Osteoblast (primary cell): ENCODE results near the gene AFF2. TPM values are rescaled to one million over a fixed set of nuclear protein-coding genes. Genes with fewer than 3 reads are reported as not detected.

ENCODE experiments used
- DNase-seq: peaks from one replicate; pipeline ENCODE4 v3.0.0; 2011; ENCODE audit warnings: low spot score, mixed read lengths; ENCODE audit not compliant: insufficient read length; ENCODE audit errors: missing footprints
- H2AFZ ChIP-seq: 2 replicates; pipeline ENCODE4 v1.6.0; 2011; ENCODE audit warnings: mild to moderate bottlenecking, low read length
- H3K27ac ChIP-seq: 2 replicates; pipeline ENCODE4 v1.5.1; 2011; ENCODE audit warnings: mild to moderate bottlenecking, low read depth, low read length, moderate library complexity
- H3K27me3 ChIP-seq: 2 replicates; pipeline ENCODE4 v1.6.0; 2012; ENCODE audit warnings: mild to moderate bottlenecking, control low read depth, inconsistent platforms, low read length, moderate library complexity; ENCODE audit not compliant: insufficient read depth
- H3K36me3 ChIP-seq: 2 replicates; pipeline ENCODE4 v1.5.1; 2011; ENCODE audit warnings: mild to moderate bottlenecking, low read length, control low read depth, moderate library complexity; ENCODE audit not compliant: insufficient read depth
- H3K4me1 ChIP-seq: 2 replicates; pipeline ENCODE4 v1.5.1; 2011; ENCODE audit warnings: mild to moderate bottlenecking, low read length, control low read depth, moderate library complexity; ENCODE audit not compliant: insufficient read depth
- H3K4me2 ChIP-seq: 2 replicates; pipeline ENCODE4 v1.6.0; 2011; ENCODE audit warnings: mild to moderate bottlenecking, low read length; ENCODE audit not compliant: insufficient read depth
- H3K4me3 ChIP-seq: fragments of 200-600 bp; sonication (generic); 3 replicates; pipeline ENCODE4 v1.5.1; 2012; ENCODE audit warnings: mild to moderate bottlenecking, low read length, inconsistent platforms; ENCODE audit not compliant: insufficient read depth
- H3K79me2 ChIP-seq: 2 replicates; pipeline ENCODE4 v1.6.0; 2012; ENCODE audit warnings: mild to moderate bottlenecking, low read length, control low read depth, inconsistent platforms; ENCODE audit not compliant: insufficient read depth
- H3K9me3 ChIP-seq: 2 replicates; pipeline ENCODE4 v1.5.1; 2011; ENCODE audit warnings: low read depth, low read length, control low read depth
- H4K20me1 ChIP-seq: 2 replicates; pipeline ENCODE4 v1.6.0; 2012; ENCODE audit warnings: mild to moderate bottlenecking, low read length, control low read depth; ENCODE audit not compliant: insufficient read depth
- total RNA-seq: library from RNA; depleted of rRNA; stranded (reverse); fragments of >200 nt; gene quantifications from 2 replicates; pipeline ENCODE4 v1.2.3, GENCODE V29; 2012
- TF ChIP-seq, protein P1 (sequence below): IDR thresholded peaks from 2 replicates; pipeline ENCODE4 v1.5.1; 2011; ENCODE audit warnings: mild to moderate bottlenecking, low read depth, low read length, moderate library complexity; ENCODE audit errors: extremely low read depth

The AFF2 gene
- total RNA-seq, 1 donor, result 10.9 TPM

DNA sequence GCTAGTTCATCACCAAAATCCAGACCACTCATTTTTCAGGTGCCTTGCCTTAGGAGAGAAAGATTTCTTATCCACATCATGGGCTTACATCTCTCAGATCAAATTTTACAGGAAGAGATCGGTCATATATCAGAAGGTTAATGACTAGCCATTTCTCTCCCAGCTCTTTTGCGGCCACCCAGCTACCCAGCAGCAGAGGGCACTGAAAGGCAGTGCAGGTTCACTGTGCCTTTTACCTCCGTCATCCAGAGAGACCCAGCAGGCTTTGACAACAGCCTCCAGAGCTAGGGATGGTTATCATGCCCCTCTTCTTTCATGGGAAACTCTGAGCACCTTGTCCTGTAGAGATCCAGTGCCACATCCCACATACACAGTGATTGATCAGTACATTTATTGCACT is 384.8 kb downstream of the AFF2 start:
- Histone ChIP-seq H3K4me1 (no peaks in the 10 kb centered on the region), H4K20me1 (no peaks in the 10 kb centered on the region), H3K9me3 (no peaks in the 10 kb centered on the region), H3K36me3 (no peaks in the 10 kb centered on the region), H3K27ac (no peak overlapping the region), H3K4me3 (no peak overlapping the region), H2AFZ (no peak overlapping the region), H3K4me2 (no peak overlapping the region), H3K79me2 (no peaks in the 10 kb centered on the region), H3K27me3 (no peaks in the 10 kb centered on the region)
- no peak for DNase-seq
- TF ChIP-seq, protein P1, sequence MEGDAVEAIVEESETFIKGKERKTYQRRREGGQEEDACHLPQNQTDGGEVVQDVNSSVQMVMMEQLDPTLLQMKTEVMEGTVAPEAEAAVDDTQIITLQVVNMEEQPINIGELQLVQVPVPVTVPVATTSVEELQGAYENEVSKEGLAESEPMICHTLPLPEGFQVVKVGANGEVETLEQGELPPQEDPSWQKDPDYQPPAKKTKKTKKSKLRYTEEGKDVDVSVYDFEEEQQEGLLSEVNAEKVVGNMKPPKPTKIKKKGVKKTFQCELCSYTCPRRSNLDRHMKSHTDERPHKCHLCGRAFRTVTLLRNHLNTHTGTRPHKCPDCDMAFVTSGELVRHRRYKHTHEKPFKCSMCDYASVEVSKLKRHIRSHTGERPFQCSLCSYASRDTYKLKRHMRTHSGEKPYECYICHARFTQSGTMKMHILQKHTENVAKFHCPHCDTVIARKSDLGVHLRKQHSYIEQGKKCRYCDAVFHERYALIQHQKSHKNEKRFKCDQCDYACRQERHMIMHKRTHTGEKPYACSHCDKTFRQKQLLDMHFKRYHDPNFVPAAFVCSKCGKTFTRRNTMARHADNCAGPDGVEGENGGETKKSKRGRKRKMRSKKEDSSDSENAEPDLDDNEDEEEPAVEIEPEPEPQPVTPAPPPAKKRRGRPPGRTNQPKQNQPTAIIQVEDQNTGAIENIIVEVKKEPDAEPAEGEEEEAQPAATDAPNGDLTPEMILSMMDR, result no peak

DNA sequence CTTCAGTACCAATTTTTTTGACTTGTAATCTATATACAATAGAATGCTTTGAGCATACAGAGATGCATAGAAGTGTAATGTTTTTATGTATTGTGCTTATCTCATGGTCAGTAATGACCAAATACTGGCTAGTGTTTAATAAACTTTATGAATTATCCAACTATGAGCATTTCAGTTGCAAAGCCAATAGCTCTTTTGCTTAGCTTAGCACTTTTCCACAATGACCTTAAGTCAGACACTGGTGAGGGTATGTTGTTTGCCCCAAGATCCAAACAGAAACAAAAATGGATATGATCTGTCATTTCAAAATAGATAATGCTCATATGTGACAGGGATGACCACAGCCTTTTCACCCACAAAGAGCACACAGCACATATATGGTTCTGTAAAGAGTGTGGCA is 393.0 kb downstream of the AFF2 start:
- H3K4me3 ChIP-seq, result no peak overlapping the region
- H3K27me3 ChIP-seq, result no peaks in the 10 kb centered on the region
- H2AFZ ChIP-seq, result no peak overlapping the region
- H3K36me3 ChIP-seq, result no peaks in the 10 kb centered on the region
- H3K4me1 ChIP-seq, result no peaks in the 10 kb centered on the region
- H3K27ac ChIP-seq, result no peak overlapping the region
- no peaks in the 10 kb centered on the region for H3K79me2 ChIP-seq
- H3K9me3 ChIP-seq, result no peaks in the 10 kb centered on the region
- no peak overlapping the region for H3K4me2 ChIP-seq
- DNase-seq, result no peak
- H4K20me1 ChIP-seq, result no peaks in the 10 kb centered on the region
- TF ChIP-seq, protein P1, result no peak

DNA sequence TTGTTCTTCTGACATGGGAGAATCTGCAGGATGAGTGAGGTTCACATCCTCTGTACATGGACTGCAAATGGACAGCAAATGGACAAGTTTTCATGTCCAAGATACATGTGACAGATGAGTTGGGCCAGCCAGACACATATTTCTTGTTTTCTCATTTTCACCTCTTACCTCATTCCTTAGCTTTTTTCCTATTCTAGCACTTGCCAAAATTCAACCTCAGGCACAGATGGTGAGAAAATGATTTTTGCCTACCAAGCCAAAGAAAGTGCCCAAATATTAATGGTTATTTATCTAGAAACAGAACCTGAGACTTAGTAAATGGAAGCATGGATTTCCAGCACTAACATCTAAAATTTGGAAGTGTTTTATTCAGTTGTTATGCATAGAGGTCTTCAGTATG is 402.2 kb downstream of the AFF2 start:
- Histone ChIP-seq H3K4me3 (no peak overlapping the region), H3K4me1 (no peaks in the 10 kb centered on the region), H3K27me3 (no peaks in the 10 kb centered on the region), H3K4me2 (no peak overlapping the region), H2AFZ (no peak overlapping the region), H4K20me1 (no peaks in the 10 kb centered on the region), H3K9me3 (no peaks in the 10 kb centered on the region), H3K79me2 (no peaks in the 10 kb centered on the region), H3K27ac (no peak overlapping the region), H3K36me3 (no peaks in the 10 kb centered on the region)
- TF ChIP-seq, protein P1, result no peak
- DNase-seq, result no peak

DNA sequence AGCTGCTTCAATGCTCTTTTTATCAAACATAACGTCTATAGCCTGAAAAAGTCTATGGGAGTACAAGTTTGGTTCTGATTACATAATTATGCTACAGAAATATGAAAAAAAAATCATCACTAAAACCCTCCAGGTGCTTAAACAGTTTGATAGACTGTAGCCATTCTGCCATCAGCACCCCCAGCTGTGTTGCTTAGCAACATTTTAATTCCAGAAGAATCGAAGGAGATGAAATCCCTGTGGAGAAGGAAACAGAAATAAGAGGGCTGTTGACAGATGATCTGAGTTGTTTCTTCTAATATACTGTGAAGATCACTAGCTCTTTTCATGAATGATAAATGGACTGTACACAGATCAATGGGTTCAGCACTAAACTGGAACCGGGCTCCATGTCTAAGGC is 402.8 kb downstream of the AFF2 start:
- Histone ChIP-seq H3K27me3 (no peaks in the 10 kb centered on the region), H3K36me3 (no peaks in the 10 kb centered on the region), H3K4me1 (no peaks in the 10 kb centered on the region), H4K20me1 (no peaks in the 10 kb centered on the region), H3K4me3 (no peak overlapping the region), H3K79me2 (no peaks in the 10 kb centered on the region), H2AFZ (no peak overlapping the region), H3K27ac (no peak overlapping the region), H3K4me2 (no peak overlapping the region), H3K9me3 (no peaks in the 10 kb centered on the region)
- no peak for DNase-seq
- TF ChIP-seq, protein P1, result no peak
